ENCODE results near the gene GTPBP4.

GTPBP4 gene

DNA sequence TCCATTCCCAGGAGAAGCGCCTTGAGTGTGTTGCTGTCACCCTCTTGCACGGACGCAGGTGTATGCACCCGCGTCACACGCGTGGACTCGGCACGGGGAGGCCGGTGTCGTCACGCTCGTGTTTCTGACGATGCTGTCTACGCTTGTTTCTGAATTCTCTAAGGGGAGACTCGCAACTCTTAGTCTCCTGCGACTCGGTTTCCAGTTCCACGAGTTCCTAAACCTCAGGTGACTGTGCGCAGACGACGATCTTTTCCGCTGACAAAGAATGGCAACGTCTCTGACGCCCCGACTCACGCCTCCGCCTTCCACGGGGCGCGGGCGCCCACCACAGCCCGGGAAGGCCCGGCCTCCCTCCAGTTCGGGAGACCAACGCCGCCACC lies 60.1 kb downstream of the GTPBP4 start:
- no peaks in the 10 kb centered on the region for H3K9me3 ChIP-seq (ENCODE audit: control insufficient read depth in 5 of 5, low read length in 5 of 5)
- H3K27me3 ChIP-seq (ENCODE audit: control insufficient read depth in 5 of 5, insufficient read depth in 4 of 5, low read length in 5 of 5): no peaks in the 10 kb centered on the region
- peak overlapping the region; percentile 96 for H3K27ac ChIP-seq (ENCODE audit: low read depth, low read length)
- peaks cover 8 to 25% (median 12%) of the 10 kb centered on the region in 5 donors for H3K36me3 ChIP-seq (ENCODE audit: control insufficient read depth in 5 of 5, insufficient read depth in 5 of 5, low read length in 5 of 5)
- H3K4me3 ChIP-seq (ENCODE audit: low read depth in 1 of 5, low read length in 5 of 5): peak overlapping the region; percentile 85 to 97 (median 94)
- peak overlapping the region; percentile 22 to 92 (median 76) for H3K9ac ChIP-seq (ENCODE audit: low read length in 5 of 5)
- H3K4me1 ChIP-seq (ENCODE audit: control insufficient read depth in 5 of 5, insufficient read depth in 5 of 5, low read length in 5 of 5): peaks cover 2 to 52% (median 47%) of the 10 kb centered on the region in 5 donors

DNA sequence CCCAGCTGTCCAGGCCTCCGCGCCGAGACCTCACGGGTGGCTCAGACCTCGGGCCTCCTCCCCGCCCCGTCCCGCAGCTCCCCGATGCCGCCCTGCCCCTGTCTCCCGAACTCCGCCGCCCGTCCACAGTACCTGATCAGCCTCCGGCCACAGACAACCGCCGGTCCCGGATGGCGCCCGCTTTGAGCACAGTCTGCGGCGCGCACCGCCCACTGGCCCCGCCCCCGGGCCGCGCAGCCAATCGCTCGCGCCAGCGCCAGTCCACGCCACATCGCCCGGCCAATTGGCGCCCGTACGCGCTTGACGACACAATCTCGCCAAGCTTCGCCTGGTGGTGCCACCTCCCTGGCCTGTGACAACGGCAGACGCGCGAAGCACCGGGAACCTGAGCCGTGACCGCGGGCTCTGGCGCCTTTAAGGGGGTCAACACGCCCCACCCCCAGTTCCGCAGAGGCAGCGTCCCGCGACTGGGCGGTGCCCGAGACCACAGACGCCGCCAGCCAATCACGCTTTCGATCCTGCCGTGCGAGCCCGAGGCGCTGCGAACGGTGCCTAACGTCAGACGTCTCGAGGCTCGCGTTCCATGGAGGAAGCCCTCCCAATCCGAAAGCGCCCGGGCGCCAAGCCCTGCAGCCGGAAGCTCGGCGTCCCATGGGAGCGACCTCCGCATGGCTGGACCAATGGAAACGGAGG lies 60.6 kb downstream of the GTPBP4 start, which contains the start of gene IDI1:
Gene IDI1 (minus strand): TSS at position 388 of the 693 bp plus-strand sequence. CDS start 116 bp downstream, at position 272.
- Histone ChIP-seq H3K27ac (ENCODE audit: low read depth, low read length) (peak within 1 kb of the TSS; percentile 96), H3K27me3 (ENCODE audit: control insufficient read depth in 5 of 5, insufficient read depth in 4 of 5, low read length in 5 of 5) (no peaks in the 10 kb centered on the region), H3K4me3 (ENCODE audit: low read depth in 1 of 5, low read length in 5 of 5) (peak within 1 kb of the TSS; percentile 85 to 97 (median 94)), H3K9me3 (ENCODE audit: control insufficient read depth in 5 of 5, low read length in 5 of 5) (no peaks in the 10 kb centered on the region), H3K9ac (ENCODE audit: low read length in 5 of 5) (peak within 1 kb of the TSS; percentile 71 to 92 (median 76)), H3K4me1 (ENCODE audit: control insufficient read depth in 5 of 5, insufficient read depth in 5 of 5, low read length in 5 of 5) (peaks cover 2 to 48% (median 42%) of the 10 kb centered on the region in 5 donors), H3K36me3 (ENCODE audit: control insufficient read depth in 5 of 5, insufficient read depth in 5 of 5, low read length in 5 of 5) (peaks cover 12 to 27% (median 12%) of the 10 kb centered on the region in 5 donors)

DNA sequence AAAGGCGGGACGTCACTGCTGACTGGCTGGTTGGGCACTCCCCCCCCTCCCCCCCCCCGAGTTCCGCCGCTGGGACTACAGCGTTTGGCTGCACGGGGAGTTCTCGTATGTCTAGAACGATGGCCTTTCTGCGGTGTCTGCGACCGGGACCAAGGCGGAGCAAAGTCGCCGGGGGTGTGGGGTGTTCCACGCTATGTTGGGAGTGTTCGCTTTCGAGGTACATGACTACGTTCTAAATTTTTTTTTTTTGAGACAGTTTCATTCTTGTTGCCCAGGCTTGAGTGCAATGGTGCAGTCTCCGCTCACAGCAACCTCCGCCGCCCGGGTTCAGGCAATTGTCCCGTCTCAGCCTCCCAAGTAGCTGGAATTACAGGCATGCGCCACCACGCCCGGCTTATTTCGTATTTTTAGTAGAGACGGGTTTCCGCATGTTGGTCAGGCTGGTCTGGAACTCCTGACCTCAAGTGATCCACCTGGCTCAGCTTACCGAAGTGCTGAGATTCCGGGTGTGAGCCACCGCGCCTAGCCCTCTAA lies 61.3 kb downstream of the GTPBP4 start:
- H3K27ac ChIP-seq (ENCODE audit: low read depth, low read length): peak overlapping the region; percentile 96
- H3K36me3 ChIP-seq (ENCODE audit: control insufficient read depth in 5 of 5, insufficient read depth in 5 of 5, low read length in 5 of 5): peaks cover 12 to 29% (median 14%) of the 10 kb centered on the region in 5 donors
- no peaks in the 10 kb centered on the region for H3K27me3 ChIP-seq (ENCODE audit: control insufficient read depth in 5 of 5, insufficient read depth in 4 of 5, low read length in 5 of 5)
- peak overlapping the region; percentile 82 to 97 (median 94) for H3K4me3 ChIP-seq (ENCODE audit: low read depth in 1 of 5, low read length in 5 of 5)
- peak overlapping the region; percentile 51 to 92 (median 73) for H3K9ac ChIP-seq (ENCODE audit: low read length in 5 of 5)
- H3K4me1 ChIP-seq (ENCODE audit: control insufficient read depth in 5 of 5, insufficient read depth in 5 of 5, low read length in 5 of 5): peaks cover 2 to 47% (median 42%) of the 10 kb centered on the region in 5 donors
- H3K9me3 ChIP-seq (ENCODE audit: control insufficient read depth in 5 of 5, low read length in 5 of 5): no peaks in the 10 kb centered on the region

DNA sequence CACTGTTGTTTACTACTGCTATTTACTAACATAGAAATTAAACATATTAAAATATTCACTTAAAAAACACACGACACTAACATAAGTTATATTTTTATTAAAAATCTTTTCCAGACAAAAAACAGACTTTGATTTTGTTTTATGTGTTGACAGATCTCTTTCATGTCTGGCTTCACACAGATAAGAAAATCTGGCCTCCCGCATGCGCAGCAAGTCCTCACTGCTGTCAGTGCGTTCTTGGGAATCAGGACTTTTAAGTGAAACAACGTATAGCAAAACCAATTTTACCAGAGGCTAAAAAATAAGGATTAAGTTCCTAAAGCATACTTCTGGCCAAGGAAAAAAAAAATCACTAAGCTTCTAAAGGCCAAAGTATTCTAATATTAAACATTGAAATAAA lies 61.9 kb downstream of the GTPBP4 start:
- H3K27ac ChIP-seq (ENCODE audit: low read depth, low read length): peak overlapping the region; percentile 96
- H3K9ac ChIP-seq (ENCODE audit: low read length in 5 of 5): peak overlapping the region in 4 of 5 donors; percentile 51 to 87 (median 72)
- no peaks in the 10 kb centered on the region for H3K27me3 ChIP-seq (ENCODE audit: control insufficient read depth in 5 of 5, insufficient read depth in 4 of 5, low read length in 5 of 5)
- H3K9me3 ChIP-seq (ENCODE audit: control insufficient read depth in 5 of 5, low read length in 5 of 5): no peaks in the 10 kb centered on the region
- H3K4me1 ChIP-seq (ENCODE audit: control insufficient read depth in 5 of 5, insufficient read depth in 5 of 5, low read length in 5 of 5): peaks cover 2 to 47% (median 42%) of the 10 kb centered on the region in 5 donors
- peaks cover 12 to 29% (median 14%) of the 10 kb centered on the region in 5 donors for H3K36me3 ChIP-seq (ENCODE audit: control insufficient read depth in 5 of 5, insufficient read depth in 5 of 5, low read length in 5 of 5)
- peak overlapping the region; percentile 73 to 97 (median 86) for H3K4me3 ChIP-seq (ENCODE audit: low read depth in 1 of 5, low read length in 5 of 5)

DNA sequence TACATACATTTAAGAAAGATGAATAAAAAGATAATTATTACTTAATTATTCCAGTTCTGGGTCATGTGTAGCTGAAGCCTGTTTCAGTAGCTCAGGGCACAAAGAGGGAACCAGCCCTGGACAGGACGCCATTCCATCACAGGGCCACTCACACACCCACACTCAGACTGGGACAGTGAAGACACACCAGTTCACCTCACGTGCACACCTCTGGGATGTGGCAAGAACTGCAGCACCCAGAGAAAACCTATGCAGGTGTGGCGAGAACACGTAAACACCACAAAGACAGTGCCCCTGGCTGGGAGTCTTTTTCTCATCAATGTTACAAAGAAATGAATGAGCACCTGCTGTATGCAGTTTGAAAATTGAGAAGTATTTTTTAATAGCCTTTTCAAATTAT lies 62.3 kb downstream of the GTPBP4 start:
- Histone ChIP-seq H3K9me3 (ENCODE audit: control insufficient read depth in 5 of 5, low read length in 5 of 5) (no peaks in the 10 kb centered on the region), H3K9ac (ENCODE audit: low read length in 5 of 5) (no peak overlapping the region), H3K27me3 (ENCODE audit: control insufficient read depth in 5 of 5, insufficient read depth in 4 of 5, low read length in 5 of 5) (no peaks in the 10 kb centered on the region), H3K4me3 (ENCODE audit: low read depth in 1 of 5, low read length in 5 of 5) (no peak overlapping the region), H3K4me1 (ENCODE audit: control insufficient read depth in 5 of 5, insufficient read depth in 5 of 5, low read length in 5 of 5) (peaks cover 2 to 50% (median 42%) of the 10 kb centered on the region in 5 donors), H3K36me3 (ENCODE audit: control insufficient read depth in 5 of 5, insufficient read depth in 5 of 5, low read length in 5 of 5) (peaks cover 12 to 29% (median 14%) of the 10 kb centered on the region in 5 donors), H3K27ac (ENCODE audit: low read depth, low read length) (peak overlapping the region; percentile 96)

DNA sequence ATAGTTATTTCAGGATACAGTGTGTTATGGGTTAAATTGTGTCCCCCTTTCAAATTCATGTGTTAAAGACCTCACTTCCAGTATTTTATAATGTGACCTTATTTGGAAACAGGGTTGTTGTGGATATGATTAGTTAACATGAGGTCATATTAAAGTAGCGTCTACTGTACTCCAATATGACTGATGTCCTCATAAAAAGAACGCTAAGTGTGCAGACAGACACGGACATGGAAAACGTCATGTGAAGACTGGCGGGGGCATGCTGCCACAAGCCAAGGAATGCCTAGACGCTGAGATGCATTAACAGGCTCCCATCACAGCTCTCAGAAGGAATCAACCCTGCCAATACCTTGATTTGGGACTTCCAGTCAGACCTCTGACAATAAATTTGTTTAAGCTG lies 66.5 kb downstream of the GTPBP4 start:
- peaks cover 12 to 29% (median 14%) of the 10 kb centered on the region in 5 donors for H3K36me3 ChIP-seq (ENCODE audit: control insufficient read depth in 5 of 5, insufficient read depth in 5 of 5, low read length in 5 of 5)
- H3K9ac ChIP-seq (ENCODE audit: low read length in 5 of 5): no peak overlapping the region
- H3K9me3 ChIP-seq (ENCODE audit: control insufficient read depth in 5 of 5, low read length in 5 of 5): no peaks in the 10 kb centered on the region
- H3K27ac ChIP-seq (ENCODE audit: low read depth, low read length): no peak overlapping the region
- H3K4me3 ChIP-seq (ENCODE audit: low read depth in 1 of 5, low read length in 5 of 5): peak overlapping the region in 2 of 5 donors; percentile 17 to 30
- peaks cover 2 to 51% (median 47%) of the 10 kb centered on the region in 5 donors for H3K4me1 ChIP-seq (ENCODE audit: control insufficient read depth in 5 of 5, insufficient read depth in 5 of 5, low read length in 5 of 5)
- H3K27me3 ChIP-seq (ENCODE audit: control insufficient read depth in 5 of 5, insufficient read depth in 4 of 5, low read length in 5 of 5): no peaks in the 10 kb centered on the region

DNA sequence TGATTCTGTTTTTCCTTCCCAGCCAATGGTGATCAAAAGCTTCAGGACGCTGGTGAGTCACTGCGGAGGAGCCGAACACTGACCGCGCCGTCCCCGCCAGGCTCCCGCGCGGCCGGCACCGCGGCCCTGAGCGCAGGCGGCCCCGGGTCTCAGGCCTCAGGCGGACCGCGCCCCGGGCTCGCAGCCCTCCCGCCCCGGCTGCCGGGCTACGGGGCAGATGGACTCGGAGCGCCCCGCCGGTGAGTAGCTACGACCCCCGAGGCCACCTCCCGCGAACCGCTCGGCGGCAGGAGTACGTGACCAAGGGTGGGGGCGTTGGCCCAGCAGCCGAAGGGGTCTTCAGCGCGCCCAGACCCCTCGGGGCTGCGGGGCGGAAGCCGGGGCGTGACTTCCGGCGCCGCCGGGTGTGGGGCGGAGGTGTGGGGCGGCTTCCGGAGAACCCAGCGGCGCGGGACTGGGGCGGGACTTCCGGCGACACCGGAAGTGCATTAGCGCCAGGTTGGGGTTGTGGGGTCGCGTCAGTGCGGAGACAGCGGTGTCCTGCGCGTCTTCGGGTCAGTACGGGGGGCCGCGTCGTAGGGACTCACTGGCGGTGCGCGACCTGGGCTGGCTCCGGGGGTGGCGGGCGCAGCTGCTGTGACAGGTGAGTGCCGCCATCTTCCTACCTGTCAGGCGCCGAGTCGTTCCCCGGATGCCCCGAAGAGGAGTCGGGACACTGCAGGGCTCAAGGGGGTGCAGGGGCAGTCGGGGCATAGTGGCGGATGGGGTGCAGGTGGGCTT lies 68.3 kb downstream of the GTPBP4 start, which contains the start of gene WDR37:
Gene WDR37 (plus strand): TSS at position 60 of the 780 bp plus-strand sequence. CDS start 15,771 bp downstream, outside the sequence.
- H3K27me3 ChIP-seq (ENCODE audit: control insufficient read depth in 5 of 5, insufficient read depth in 4 of 5, low read length in 5 of 5): no peaks in the 10 kb centered on the region
- peaks cover 0 to 41% (median 33%) of the 10 kb centered on the region in 5 donors for H3K4me1 ChIP-seq (ENCODE audit: control insufficient read depth in 5 of 5, insufficient read depth in 5 of 5, low read length in 5 of 5)
- peak within 1 kb of the TSS; percentile 90 to 98 (median 92) for H3K4me3 ChIP-seq (ENCODE audit: low read depth in 1 of 5, low read length in 5 of 5)
- peaks cover 10 to 28% (median 12%) of the 10 kb centered on the region in 5 donors for H3K36me3 ChIP-seq (ENCODE audit: control insufficient read depth in 5 of 5, insufficient read depth in 5 of 5, low read length in 5 of 5)
- H3K9ac ChIP-seq (ENCODE audit: low read length in 5 of 5): peak within 1 kb of the TSS; percentile 82 to 99 (median 91)
- H3K9me3 ChIP-seq (ENCODE audit: control insufficient read depth in 5 of 5, low read length in 5 of 5): no peaks in the 10 kb centered on the region
- peak within 1 kb of the TSS; percentile 98 for H3K27ac ChIP-seq (ENCODE audit: low read depth, low read length)

DNA sequence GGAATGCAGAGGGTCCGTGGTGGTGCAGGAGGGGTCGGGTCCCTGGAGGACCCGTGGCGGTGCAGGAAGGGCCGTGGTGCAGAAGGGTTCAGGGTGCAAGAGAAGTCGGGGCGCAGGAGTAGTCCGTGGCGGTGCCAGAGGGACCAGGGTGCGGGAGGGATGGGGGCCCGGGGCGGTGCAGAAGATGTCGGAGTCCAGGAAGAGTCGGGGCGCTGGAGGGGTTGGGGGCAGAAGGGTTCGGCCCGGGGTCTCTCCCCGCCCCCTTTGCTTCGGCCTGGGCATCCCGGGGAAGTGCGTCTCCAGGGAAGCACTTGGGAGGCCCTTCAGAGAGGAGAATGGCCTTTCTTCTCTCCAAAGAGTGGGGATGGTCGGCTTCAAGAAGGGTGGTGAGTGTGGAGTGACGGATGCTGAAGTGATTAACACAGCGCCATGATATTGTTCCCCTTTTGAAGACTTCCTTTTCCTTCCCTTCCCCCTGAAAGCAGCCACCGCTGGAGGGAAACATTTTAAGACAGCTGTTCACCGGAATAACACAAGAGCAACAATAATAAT lies 68.9 kb downstream of the GTPBP4 start:
- H3K9me3 ChIP-seq (ENCODE audit: control insufficient read depth in 5 of 5, low read length in 5 of 5): no peaks in the 10 kb centered on the region
- peaks cover 8 to 21% (median 12%) of the 10 kb centered on the region in 5 donors for H3K36me3 ChIP-seq (ENCODE audit: control insufficient read depth in 5 of 5, insufficient read depth in 5 of 5, low read length in 5 of 5)
- peak overlapping the region; percentile 69 to 98 (median 92) for H3K4me3 ChIP-seq (ENCODE audit: low read depth in 1 of 5, low read length in 5 of 5)
- H3K4me1 ChIP-seq (ENCODE audit: control insufficient read depth in 5 of 5, insufficient read depth in 5 of 5, low read length in 5 of 5): peaks cover 0 to 41% (median 33%) of the 10 kb centered on the region in 5 donors
- no peaks in the 10 kb centered on the region for H3K27me3 ChIP-seq (ENCODE audit: control insufficient read depth in 5 of 5, insufficient read depth in 4 of 5, low read length in 5 of 5)
- peak overlapping the region in 4 of 5 donors; percentile 82 to 99 (median 91) for H3K9ac ChIP-seq (ENCODE audit: low read length in 5 of 5)
- peak overlapping the region; percentile 98 for H3K27ac ChIP-seq (ENCODE audit: low read depth, low read length)

DNA sequence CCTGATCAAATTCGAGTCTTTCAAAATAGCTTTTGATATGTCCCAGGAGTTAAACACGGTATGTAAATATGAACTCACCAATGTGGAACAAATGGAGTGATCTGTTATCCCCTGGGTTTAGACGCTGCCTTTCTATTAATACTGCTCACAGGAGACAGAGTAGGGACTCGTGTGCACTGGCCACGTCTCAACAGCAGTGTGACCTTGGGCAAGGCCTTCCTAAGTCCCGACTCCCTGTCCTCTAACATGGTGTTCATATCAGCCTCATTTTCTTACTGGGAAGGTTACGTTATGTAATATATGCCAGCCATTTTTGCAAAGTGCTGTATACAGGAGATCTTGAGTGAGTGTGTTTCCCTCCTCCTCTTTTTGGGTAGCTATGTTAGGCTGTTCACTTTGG lies 69.8 kb downstream of the GTPBP4 start:
- H3K9ac ChIP-seq (ENCODE audit: low read length in 5 of 5): no peak overlapping the region
- H3K4me1 ChIP-seq (ENCODE audit: control insufficient read depth in 5 of 5, insufficient read depth in 5 of 5, low read length in 5 of 5): peaks cover 0 to 41% (median 33%) of the 10 kb centered on the region in 5 donors
- H3K9me3 ChIP-seq (ENCODE audit: control insufficient read depth in 5 of 5, low read length in 5 of 5): no peaks in the 10 kb centered on the region
- no peaks in the 10 kb centered on the region for H3K27me3 ChIP-seq (ENCODE audit: control insufficient read depth in 5 of 5, insufficient read depth in 4 of 5, low read length in 5 of 5)
- peak overlapping the region; percentile 98 for H3K27ac ChIP-seq (ENCODE audit: low read depth, low read length)
- H3K36me3 ChIP-seq (ENCODE audit: control insufficient read depth in 5 of 5, insufficient read depth in 5 of 5, low read length in 5 of 5): peaks cover 3 to 14% (median 5%) of the 10 kb centered on the region in 5 donors
- peak overlapping the region in 1 of 5 donors; percentile 90 for H3K4me3 ChIP-seq (ENCODE audit: low read depth in 1 of 5, low read length in 5 of 5)

Measured in subcutaneous abdominal adipose tissue (tissue), 5 donors.